NCI-H1417 (cell line): ENCODE results near the gene PATL1.
"Not testable (repeated sequence)": the region's sequence is repeated elsewhere in the genome, so short reads cannot be mapped to it uniquely, and the experiment has no call there.

ENCODE experiments used
- DNase-seq, 3 experiments: peaks; one replicate each; lab custom pipeline; 2025; lab: John Stamatoyannopoulos, UW

The PATL1 gene

DNA sequence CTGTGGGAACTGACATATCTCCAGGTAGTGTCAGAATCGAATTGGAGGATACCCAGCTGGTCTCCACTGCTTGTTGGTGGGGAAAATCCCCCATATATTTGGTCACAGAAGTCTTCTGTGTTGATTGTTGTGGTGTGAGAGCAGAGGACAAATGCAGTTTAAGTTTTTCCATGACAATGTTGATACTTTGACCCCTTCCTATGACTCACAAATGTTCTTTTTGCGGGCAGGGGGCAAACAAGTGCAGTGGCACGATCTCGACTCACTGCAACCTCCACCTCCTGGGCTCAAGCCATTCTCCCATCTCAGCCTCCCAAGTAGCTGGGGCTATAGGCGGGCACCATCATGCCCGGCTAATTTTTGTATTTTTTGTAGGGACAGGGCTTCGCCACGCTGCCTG is 7.4 kb upstream of the PATL1 start:
- no peak for DNase-seq

DNA sequence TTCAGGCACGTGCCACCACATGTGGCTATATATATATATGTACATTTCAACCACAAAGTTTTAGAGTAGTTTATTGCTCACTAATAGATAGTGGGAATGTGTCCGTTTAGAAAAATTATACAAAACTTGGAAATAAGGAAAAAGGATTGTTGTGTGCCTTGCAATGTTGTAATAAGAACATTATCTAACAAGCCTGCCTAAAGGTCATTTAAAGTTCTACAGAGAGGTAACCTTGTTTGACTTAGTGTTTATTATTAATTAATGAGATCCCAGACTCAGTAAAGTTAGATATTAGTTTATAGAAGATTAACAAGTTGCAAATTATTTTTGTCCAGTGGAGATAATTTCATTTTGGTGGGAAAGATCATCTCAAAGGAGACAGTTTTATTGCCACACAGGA is 5.5 kb upstream of the PATL1 start:
- DNase-seq: no peak

GRCh38 chr11:59673291-59673690 is 4.5 kb upstream of the PATL1 start:
- no peak for DNase-seq

- no peak for DNase-seq
Observed at GRCh38 chr11:59671471-59671870, 2.6 kb upstream of the PATL1 start.

DNA sequence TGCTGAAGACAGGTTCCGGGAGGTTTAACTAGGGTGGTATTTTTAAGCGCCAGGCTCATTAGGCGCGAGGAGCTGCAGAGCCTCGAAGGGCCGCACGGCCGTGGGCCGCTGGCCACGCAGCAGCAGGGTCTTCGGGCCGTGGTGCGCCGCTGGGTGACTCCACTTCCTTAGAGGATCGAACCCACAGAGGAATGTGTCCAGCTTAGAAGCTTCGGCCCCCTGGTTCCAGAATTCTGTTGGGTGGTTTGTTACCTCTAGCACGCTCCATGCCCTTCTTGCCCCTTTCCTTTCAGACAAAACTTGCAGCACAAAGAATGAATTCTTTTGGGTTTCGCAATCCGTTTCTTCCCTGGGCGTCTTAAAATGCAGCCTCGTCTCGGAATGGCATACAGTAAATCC is 773 bp upstream of the PATL1 start:
- no peak for DNase-seq

DNA sequence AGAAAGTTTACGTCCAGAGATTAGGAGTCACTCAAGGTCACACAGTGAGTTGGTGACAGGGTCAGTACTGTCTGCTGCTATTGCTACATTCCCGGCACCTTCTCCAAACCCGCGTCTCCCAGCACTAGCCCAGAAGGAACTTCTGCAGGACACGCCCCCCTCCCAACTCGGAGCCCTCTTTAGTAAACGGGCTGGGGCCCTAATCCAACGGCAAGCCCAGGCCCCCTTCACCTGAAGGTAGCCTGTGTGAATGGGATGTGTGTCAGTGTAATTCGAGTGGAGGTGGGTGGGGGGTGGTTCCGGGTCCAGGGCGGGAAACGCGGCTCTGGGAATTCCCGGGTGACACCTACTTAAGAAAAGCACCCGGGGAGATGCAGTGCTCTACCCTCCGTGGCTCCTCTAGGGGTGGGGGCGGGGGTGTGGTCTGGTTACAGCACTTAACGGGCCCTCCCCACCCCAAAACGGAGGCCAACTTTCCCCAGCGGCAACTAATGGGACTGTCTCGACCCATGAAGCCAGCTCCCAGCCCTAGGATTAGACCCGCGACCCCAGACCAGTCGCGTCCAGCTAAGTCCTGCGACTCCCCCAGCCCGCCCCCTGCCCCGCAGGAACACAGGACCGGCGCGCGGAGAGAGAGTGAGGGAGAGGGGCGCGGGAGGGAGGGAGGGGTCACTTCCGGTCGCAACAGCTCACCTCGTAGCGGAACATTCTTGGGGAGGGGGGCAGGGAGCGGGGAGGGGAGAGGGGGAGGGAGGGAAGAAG is 468 bp downstream of the PATL1 start:
- peak in 2 of 3 experiments; percentile 1 to 73 for DNase-seq

GRCh38 chr11:59667812-59668187 is 1.0 kb downstream of the PATL1 start:
- no peak for DNase-seq

GRCh38 chr11:59666969-59667368 is 1.9 kb downstream of the PATL1 start:
- DNase-seq: no peak

DNA sequence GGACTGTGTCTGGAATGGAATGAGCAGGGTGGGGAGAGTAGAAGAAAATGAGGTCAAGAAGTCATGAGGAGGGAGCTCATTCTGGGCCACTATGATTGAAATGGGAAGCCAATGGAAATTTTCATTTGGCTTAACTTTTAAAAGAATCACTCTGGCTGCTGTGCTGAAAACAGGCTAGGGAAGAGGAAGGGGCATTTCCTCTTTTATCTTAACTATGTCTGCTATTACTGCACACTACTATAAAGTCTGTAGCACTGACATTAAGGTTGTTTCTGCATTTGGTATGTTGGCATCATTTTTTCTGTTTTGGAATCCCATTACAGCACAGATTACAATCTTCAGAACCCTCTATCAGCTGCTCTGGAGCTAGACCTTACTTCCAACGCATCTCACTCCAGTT is 8.2 kb downstream of the PATL1 start:
- DNase-seq: no peak

- no peak for DNase-seq
Observed at GRCh38 chr11:59659981-59660380, 8.9 kb downstream of the PATL1 start.

DNA sequence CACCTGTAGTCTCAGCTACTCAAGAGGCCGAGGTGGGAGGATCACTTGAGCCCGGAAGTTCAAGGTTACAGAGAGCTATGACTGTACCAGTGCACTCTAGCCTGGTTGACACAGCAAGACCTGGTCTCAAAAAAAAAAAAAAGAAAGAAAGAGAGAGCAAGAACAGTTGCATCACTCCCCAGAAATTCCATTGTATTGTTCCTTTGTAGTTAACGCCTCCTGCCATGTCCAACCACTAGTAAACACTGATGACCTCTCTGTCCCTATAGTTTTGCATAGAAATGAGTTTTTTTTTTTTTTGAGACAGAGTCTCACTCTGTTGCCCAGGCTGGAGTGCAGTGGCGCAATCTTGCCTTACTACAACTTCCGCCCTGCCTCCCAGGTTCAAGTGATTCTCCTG is 10.8 kb downstream of the PATL1 start:
- DNase-seq: no peak

- no peak for DNase-seq
Observed at GRCh38 chr11:59654893-59655292, 13.9 kb downstream of the PATL1 start.

- DNase-seq: no peak
Observed at GRCh38 chr11:59647245-59647980, 21.4 kb downstream of the PATL1 start.

- DNase-seq: no peak
Observed at GRCh38 chr11:59644528-59644927, 24.3 kb downstream of the PATL1 start.

GRCh38 chr11:59643390-59643789 is 25.4 kb downstream of the PATL1 start:
- no peak for DNase-seq

GRCh38 chr11:59641156-59641555 is 27.7 kb downstream of the PATL1 start:
- no peak for DNase-seq

DNA sequence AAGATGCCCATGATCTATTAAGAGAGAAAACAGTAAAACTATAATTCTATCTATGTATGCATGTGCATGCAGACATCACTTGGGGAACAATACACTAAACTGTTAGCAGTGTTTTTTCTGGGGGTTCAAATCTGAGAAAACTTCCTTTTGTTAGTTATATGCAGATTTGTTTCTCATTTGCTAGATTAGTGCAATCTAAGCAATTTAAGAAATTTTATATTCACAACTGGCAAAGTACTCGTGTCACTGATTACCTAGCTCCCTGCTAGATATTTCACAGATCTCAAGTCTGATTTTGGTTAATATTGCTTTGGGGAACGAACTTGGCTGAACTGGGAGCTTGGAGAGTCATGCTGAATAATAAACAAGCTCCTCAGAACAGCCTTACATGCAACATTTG is 38.3 kb downstream of the PATL1 start:
- DNase-seq: no peak

DNA sequence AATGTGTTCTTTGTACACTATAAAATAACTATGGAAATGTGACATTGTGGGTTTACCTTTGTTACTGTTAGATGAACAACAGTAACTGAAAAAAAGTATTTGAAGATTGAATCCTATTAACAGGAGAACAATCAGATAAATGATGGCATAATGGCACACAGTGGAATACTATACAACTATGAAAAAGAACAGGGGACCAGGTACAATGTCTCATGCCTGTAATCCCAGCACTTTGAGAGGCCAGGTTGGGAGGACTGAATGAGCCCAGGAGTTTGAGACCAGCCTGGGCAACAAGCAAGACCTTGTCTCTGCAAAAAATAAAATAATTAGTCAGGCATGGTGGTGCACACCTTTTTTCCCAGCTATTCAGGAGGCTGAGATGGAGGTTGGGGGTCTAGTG is 38.8 kb downstream of the PATL1 start:
- DNase-seq: no peak

DNA sequence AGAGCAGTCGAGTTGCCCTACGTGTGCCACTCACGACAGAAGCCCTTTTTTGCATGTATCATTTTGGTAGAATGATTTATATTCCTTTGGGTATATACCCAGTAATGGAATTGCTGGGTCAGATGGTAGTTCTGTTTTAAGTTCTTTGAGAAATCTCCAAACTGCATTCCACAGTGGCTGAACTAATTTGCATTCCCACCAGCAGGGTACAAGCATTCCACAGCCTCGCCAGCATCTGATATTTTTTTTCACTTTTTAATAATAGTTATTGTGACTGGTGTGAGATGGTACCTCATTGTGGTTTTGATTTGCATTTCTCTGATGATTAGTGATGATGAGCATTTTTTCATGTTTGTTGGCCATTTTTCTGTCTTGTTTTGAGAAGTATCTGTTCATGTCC is 41.9 kb downstream of the PATL1 start:
- DNase-seq: not testable (repeated sequence)

- DNase-seq: no peak
Observed at GRCh38 chr11:59625703-59626102, 43.1 kb downstream of the PATL1 start.

DNA sequence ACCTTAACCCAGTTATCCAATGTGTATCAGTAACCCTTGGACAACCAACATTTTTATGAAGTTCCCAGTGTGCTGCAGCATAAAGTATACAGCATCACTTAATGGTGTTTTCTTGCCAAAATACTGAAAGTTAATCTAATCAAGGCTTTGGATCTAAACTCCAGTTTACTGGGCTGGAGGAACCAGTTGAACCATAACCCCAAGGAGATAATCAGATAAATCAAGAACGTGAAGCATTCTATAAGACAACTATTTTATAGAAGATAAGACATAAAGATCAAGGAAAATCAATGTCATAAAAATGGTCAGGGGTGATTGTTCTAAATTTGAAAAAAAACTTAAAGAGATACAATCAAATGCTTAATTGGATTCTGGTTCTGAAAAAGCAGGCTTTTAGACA is 51.0 kb downstream of the PATL1 start:
- no peak for DNase-seq

DNA sequence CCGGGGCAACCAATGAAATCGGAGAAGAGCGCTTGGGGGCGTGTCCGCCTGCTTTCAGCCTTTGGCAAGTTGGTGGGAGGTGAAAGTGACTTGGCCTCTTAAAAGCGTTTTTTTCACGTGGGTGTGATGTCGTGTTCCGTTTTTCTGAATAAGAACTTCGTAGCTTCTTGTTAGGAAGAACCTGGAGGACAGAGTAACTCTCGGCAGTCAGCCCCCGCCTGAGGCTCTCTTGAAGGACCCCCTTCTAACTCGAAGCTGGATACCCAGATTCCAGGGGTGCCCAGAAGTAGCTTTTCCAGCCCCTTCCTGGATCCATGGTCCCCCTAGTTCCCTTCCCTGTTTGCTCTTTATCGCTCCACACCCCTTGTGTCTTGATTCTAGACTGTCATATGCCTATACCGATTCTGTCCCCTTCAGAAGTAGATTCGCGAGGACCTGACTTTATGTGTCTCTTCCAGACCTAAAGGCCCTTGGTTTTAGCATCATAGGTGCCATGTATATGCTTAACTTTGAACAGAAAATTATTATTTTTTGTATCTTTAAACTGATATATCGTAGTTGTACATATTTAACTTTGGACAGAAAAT is 52.3 kb downstream of the PATL1 start:
- no peak for DNase-seq

DNA sequence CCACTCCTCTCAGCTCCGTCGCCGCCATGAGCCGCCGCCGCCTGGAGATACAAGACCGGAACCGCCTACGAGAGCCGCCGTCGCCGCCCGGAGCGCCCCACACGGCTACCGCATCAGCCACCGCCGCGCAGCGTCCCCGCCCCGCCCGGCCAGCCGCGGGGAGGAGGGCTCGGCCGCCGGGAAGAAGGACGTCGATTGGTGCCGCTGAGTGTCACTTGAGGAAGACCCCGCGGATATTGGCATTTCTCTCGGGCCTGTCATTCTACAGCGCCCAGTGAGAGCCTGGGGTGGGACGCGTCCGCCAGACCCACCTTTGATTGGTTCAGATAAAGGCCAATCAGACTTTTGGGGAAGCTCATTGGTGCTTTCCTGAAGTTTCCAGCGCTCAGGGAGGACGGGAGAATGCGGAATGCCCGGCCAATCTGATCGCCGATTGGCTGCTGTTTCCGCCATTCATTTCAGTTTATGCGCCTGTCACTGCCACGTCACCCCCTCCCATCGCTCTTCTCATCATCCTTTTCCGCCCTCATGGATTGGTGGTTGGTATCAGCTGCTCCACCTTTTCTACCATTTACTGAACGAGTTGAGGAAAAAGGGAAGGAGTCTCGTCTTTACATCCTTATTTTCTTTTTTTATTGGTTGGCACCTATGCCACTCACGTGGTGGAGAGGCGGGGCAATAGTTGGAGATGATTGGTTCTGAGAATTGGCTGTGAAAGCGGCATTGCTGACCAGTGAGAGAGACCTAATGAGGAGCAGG is 53.0 kb downstream of the PATL1 start, which contains the start of gene OSBP:
Gene OSBP (minus strand): TSS at position 138 of the 759 bp plus-strand sequence. CDS start 110 bp downstream, at position 28.
- peak; percentile 99 to 100 (median 100) for DNase-seq
